A172 (cell line): ENCODE measurements around the gene SEMA3A. TPM values are rescaled to one million over a fixed set of nuclear protein-coding genes. Genes with fewer than 3 reads are reported as not detected.
"Not testable (repeated sequence)": the region's sequence is repeated elsewhere in the genome, so short reads cannot be mapped to it uniquely, and the experiment has no call there.

Source experiments
- DNase-seq: peaks from one replicate; pipeline ENCODE4 v3.0.0-alpha.2; 2015; ENCODE audit warnings: low spot score
- total RNA-seq: library from RNA; depleted of rRNA; stranded (reverse); fragments of >200 nt; shearing (Covaris generic); gene quantifications from 2 replicates; pipeline ENCODE4 v1.2.3, GENCODE V29; 2014

The SEMA3A gene
- total RNA-seq, 1 experiment from 2014 or later, result 16.2 TPM

- no peak for DNase-seq
Measured at GRCh38 chr7:84152995-84153394, 41.6 kb downstream of the SEMA3A start.

GRCh38 chr7:84150370-84150769, 44.2 kb downstream of the SEMA3A start:
- not testable (repeated sequence) for DNase-seq

GRCh38 chr7:84149573-84149972, 45.0 kb downstream of the SEMA3A start:
- no peak for DNase-seq

DNA sequence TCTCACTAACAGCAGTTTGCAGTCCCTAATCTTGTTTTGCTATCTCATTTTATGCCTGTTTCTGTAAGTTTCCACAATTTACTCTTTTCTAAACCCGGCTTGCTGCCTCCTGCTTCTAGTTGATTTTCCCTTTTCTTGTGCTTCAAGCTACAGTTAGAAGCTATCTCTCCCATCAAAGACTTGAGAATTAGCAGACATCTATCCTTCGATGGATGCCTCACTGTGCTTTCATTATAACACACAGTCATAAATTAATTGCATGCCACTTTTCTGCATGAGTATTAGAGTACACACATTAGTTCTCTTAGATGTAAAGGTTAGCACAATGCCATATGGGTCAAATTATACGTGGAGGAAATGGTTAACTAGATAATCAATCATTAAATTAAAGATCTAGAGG, 48.7 kb downstream of the SEMA3A start:
- DNase-seq, result no peak

DNA sequence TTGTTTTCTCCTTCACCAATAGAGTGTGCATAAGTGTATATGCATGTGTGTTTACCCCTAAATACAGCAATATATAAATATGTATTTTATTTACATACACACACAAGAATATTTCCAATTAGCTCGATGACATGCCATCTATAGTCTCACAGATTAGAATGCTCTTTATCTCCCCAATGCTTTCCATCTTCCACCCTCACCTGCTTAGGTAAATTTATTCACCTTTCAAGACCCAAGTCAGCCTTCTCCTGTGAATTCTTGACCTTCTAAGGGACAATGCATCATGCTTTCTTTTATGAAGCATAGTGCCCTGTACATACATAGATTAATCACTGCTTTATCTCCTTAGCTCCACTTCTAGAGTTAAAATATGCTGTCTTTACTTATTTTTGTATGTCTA, 49.7 kb downstream of the SEMA3A start:
- DNase-seq, result no peak

DNA sequence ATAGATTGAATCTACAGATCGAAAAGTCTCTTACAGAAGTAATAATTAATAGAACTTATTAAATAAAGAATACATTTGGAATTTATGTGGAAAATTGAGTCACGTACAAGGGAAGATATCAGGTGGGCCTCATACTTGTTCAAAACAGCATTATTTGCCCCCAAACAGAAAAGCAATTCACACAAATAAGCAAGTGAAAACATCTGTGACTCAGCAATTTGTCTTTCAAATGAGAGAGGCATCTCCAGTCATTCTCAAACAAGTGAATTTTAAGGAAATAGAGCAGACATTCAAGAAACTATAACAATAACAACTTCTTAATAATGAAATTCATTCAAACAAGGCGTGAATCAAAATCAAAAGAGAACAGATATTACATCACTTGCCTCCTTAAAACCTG, 50.1 kb downstream of the SEMA3A start:
- DNase-seq, result no peak

DNA sequence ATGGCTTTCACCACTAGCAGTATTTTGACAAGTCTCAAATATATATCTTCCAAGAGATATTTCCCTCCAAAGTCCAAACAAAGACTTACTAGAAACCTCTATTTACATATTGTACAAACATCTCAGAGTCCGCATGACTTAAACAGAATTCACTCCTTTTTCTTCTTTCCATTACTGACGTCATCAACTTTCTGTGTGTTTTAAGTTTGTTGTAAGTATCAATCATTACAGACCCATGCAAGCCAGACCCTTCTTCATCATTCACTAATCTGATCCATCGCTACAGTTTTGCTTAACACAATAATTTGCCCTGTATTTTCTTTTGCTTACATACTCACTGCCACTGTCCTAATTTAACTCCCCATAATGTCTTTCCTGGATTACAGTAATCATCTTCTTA, 51.9 kb downstream of the SEMA3A start:
- no peak for DNase-seq

GRCh38 chr7:84139986-84140729, 54.4 kb downstream of the SEMA3A start:
- DNase-seq, result no peak

DNA sequence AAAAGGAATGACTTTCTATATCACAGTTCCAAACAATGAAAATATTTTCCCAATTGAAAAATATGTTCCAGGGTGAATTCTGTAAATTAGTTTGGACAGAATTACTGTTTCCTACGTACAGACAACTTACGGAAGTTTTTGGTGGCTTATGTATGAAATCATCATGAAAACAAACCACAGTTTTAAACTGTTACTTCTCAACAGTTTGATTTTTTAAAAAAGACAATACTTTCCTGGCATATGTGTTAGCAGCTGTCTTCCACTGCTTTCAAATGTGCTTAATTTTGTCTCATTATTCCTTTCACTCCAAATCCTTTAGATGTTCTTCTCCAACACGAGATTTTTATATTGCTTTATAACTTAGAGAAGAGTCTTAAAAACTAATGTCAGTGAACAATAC, 56.2 kb downstream of the SEMA3A start:
- no peak for DNase-seq

DNA sequence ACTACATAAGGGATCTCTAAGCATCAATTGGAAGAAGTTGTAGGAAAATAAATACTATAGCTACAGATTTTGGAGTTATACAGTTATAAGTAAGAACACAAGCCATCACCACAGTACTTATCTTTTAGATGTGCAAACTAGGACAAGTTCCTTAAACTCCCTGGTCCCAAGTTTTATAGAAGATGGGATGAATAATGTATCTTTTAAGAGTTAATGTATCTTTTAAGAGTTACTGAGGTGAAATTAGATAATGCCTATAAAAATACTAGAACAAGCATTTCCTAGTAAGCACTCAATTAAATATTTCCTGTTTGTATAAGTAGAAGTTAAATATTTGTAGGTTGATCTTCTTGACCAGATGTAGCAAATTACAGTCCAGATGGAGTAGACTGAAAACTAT, 56.8 kb downstream of the SEMA3A start:
- DNase-seq, result no peak

DNA sequence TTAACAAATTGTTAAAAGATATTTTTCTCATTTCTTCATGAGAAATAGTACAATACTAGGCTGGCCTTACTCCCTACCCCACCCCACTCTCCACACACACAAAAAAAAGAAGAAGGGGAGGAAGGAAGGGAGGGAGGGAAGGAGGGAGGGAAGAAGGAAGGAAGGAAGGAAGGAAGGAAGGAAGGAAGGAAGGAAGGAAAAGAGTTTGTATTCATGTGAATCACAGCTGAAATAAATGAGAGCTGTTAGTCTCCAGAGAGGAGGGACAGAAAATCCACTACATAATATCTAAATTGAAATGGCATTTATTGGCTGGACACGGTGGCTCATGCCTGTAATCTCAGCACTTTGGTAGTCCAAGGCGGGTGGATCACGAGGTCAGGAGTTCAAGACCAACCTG, 57.8 kb downstream of the SEMA3A start:
- DNase-seq, result no peak

- no peak for DNase-seq
Measured at GRCh38 chr7:84136336-84136735, 58.3 kb downstream of the SEMA3A start.

- DNase-seq, result no peak
Measured at GRCh38 chr7:84134169-84134568, 60.4 kb downstream of the SEMA3A start.

DNA sequence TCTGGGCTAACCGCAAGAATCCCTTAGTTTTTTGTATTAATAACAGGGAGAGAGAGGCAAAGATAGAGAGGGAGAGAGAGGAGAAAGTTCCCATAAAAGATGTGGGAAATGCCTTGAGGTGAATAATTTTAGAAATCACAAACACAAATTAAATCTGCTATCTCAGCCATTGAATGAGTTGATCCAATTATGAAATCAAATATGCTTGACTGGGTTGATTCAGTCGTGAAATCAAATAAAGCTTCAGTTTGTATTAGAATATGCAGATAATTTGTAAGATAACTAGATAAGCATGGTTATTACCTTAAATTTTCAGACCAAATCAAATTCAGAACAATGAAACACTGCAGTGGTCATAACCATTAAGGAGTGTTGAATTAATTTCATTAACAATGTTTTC, 68.9 kb downstream of the SEMA3A start:
- DNase-seq, result no peak

GRCh38 chr7:84123965-84124547, 70.5 kb downstream of the SEMA3A start:
- peak; percentile 40 for DNase-seq

- no peak for DNase-seq
Measured at GRCh38 chr7:84122582-84123360, 71.8 kb downstream of the SEMA3A start.

DNA sequence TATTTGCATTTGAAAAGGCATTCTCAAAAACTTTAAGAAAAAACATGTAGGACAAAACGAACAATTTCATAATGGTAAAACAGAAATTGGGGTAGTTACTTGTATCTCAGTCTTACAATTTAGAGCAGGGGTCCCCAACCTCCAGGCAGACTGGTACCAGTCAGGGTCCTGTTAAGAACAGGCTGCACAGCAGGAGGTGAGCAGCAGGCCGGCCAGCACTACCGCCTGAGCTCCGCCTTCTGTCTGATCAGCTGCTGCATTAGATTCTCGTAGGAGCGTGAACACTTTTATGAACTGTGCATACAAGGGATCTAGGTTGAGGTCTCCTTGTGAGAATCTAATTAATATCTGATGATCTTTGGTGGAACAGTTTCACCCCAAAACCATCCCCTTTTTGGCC, 77.3 kb downstream of the SEMA3A start:
- DNase-seq, result no peak

DNA sequence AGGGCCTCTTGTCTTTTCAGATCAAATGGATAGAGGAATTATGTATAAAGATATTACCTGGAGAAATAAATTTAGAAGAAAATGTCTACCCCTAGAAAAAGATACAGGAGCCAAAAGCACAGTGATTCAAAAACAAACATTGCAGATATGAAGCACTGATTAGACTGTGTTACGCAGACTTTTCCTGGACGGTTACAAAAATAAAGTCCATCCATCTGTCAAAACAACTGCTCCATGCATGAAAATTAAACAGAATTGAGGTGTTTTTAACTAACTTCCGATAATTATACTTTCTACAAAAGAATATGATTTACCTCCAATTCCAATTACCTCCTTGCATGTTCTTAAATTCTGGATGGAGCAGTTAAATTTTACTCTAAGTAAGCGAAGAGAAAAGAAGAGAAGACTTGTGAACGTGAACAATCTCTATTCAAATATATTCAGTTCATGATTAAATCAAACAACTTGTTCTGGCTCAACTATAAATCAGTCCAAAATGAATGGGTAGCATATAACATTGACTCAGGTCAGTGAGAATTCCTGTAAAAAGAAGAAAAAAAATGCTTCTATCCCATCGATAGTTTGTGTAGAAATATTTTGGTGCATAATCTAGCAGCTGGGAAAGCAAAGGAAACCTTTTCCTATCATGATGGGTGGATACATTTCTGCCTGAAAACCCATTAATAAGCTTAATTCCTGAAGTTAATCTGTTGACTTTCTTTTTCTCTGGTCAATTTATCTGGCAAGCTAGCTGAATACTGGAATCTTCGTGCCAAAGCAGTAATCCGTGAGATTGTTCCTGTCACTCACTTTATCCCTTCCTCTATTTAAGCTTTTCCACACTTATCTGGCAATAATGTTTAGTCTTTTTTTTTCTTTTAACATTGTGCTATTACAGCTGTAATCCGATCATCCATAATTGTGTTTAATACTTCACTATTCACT, 80.4 kb downstream of the SEMA3A start:
- no peak for DNase-seq

DNA sequence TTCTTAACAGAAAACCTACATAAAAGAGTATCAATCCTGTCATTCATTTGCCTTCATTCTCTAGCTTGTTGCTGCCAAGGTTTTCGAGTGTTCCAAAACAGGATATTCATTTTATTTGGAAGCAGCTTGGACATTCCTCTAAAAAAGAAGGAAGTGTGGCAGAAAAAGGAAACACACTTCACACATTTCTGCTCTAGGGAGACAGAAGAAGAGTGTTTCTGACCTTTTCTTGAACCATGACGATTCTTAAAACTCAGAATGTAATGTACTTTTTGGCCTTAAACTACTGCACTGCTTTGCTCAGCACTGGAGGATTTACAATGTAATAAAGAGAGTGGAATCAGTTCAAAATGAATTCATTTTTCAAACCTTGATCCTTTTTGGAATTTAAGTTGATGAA, 81.3 kb downstream of the SEMA3A start:
- DNase-seq, result no peak

- no peak for DNase-seq
Measured at GRCh38 chr7:84112771-84113170, 81.8 kb downstream of the SEMA3A start.

GRCh38 chr7:84111842-84112241, 82.7 kb downstream of the SEMA3A start:
- no peak for DNase-seq

GRCh38 chr7:84110400-84110799, 84.2 kb downstream of the SEMA3A start:
- no peak for DNase-seq
